IPS-11a (cell line): ENCODE data around the gene CRYBG1.
A peak's percentile ranks its signal among the peaks of the same experiment; 100 is the strongest.

Experiments
- H3K4me3 ChIP-seq: one replicate; pipeline ENCODE4 v1.5.1; 2013; ENCODE audit warnings: low read depth, low read length, control low read depth

CRYBG1 gene

DNA sequence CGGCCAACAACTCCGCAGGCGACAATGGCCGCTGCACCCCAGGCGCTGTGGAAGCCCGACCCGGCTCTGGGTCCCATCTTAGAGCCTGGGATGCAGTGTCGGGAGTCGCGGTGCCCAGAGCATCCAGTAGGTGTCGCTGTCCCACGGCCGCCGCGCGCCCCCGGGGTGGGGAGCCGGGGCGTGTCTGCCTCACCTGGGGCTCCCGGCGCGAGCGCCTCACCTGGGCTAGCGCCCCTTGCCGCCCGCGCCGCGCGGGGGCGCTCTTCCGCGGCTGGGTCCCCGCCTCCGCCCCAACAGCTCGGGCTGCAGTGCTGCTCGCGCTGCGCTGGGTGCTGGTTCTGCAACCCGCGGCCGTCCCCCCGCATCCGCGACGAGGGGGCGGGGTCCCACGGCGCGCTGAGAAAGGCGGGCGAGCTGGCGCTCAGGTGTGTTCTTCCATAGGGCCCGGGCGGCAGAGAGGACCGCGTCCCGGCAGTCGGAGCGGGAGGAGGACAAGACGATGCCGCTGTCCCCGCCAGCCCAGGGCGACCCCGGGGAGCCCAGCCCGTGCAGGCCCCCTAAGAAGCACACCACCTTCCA, at the start of gene CRYBG1:
TSS of gene CRYBG1 (plus strand) at position 308 of the 579 bp plus-strand sequence. CDS start at position 500, 192 bp downstream.
- peak within 1 kb of the TSS; percentile 68 for H3K4me3 ChIP-seq

- H3K4me3 ChIP-seq: no peak overlapping the region
Measured at GRCh38 chr6:106315765-106316374, 44.6 kb upstream of the CRYBG1 start.

GRCh38 chr6:106316375-106316766, 44.1 kb upstream of the CRYBG1 start:
- no peak overlapping the region for H3K4me3 ChIP-seq

GRCh38 chr6:106318061-106318460, 42.5 kb upstream of the CRYBG1 start:
- H3K4me3 ChIP-seq: no peak overlapping the region

DNA sequence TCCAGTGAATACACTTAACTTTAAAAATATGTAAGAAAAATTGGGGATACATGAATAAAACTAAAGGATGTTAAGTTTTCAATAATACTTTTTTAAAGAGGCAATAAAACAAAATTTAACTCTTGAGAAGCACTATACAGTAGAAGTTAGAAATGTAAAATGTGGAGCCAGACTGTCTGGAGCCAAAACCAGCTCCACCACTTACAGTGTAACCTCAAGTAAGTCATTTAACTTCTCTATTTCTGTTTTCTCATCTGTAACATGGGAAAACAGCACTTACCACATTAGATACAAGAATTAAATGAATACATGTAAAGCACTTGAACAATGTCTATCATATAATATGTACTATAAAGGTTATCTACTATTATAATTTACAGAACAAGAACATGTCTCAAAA, 41.7 kb upstream of the CRYBG1 start:
- no peak overlapping the region for H3K4me3 ChIP-seq

GRCh38 chr6:106321940-106322339, 38.6 kb upstream of the CRYBG1 start:
- H3K4me3 ChIP-seq: no peak overlapping the region

- peak overlapping the region; percentile 93 for H3K4me3 ChIP-seq
Measured at GRCh38 chr6:106324726-106325335, 35.7 kb upstream of the CRYBG1 start.

- H3K4me3 ChIP-seq: peak within 1 kb of the TSS; percentile 93
Measured at GRCh38 chr6:106325336-106326178, 35.0 kb upstream of the CRYBG1 start, which contains the start of gene ATG5. Gene ATG5, minus strand, starts transcription at chr6:106325760. Its CDS starts 9,552 bp downstream, at chr6:106316208.

GRCh38 chr6:106334646-106335448, 25.7 kb upstream of the CRYBG1 start:
- H3K4me3 ChIP-seq: no peak overlapping the region

GRCh38 chr6:106339334-106340029, 21.0 kb upstream of the CRYBG1 start:
- no peak overlapping the region for H3K4me3 ChIP-seq

DNA sequence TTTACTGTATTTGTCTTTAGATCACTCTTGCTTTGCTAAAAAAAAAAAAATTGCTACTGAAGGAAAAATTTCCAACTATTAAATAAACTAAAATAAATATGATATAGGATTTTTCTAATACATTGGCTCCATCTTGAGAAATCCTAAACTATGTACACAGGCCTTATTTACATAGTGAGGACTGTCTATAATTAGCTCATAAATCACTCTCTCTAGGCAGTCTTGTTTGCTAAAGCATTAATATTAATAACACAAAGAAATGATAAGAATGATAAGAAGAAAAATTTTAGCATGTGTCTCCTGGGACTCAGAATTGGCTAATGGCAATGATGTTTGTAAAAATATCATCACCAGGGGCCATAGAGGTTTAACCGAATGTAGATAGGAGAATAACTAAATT, 13.3 kb upstream of the CRYBG1 start:
- no peak overlapping the region for H3K4me3 ChIP-seq

DNA sequence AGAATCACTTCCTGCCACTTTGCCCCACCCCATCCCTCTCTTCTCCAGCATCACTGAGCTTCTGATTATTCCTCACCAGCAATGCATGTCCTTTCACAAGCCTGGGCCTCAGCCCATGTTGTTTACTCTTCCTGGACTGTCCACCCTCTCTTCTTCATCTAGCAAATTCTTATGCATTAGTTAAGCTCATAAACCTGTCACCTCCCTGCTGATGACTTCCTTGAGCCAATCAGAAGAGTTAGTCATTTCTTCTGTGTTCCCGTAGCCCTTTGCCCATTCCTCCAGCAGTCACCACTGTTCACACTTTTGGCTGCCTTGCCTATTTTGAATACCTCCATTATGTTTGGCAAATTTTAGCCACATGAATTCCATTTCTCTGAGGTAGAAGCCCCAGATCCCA, 4.1 kb upstream of the CRYBG1 start:
- H3K4me3 ChIP-seq: no peak overlapping the region

DNA sequence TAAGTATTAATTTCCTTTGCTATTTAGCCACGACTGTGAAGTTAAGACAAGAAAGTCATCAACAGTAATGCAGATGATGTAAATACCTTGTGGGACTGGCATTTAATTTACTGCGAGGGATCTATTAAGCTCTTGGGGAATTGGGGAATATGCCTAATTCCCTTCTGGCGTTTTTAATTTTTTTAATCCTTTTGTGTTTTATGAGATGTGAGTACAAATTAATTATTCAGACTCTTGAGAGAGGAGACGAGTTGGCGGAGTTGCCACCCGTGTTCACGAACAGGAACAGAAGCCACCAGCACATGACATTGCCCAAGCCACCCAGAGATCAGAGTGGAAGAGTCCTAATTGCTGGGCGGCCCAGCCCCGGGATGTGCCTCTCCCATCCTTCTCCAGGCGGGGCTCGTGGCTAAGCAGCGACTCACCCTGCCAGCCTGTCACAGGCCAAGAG, 533 bp upstream of the CRYBG1 start:
- H3K4me3 ChIP-seq: peak overlapping the region; percentile 39

DNA sequence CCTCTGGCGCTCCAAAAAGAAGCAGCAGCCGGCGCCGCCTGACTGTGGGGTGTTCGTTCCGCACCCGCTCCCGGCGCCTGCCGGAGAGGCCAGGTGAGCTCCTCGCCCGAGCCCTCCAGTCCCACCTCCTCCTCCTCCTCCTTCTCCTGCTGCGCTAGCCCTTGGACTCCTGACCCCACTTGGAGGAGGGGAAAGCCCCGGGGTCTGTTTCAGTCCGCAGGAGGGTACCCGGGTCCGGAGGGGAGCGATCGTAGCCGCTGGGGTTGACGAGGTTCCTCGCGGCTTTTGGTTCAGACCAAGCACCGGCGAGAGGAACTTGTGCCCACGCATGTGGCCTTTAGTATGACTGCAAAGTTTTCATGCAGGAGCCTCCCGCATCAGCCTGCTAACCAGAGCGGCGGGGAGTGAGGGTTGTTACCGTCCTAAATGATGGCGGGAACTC, 493 bp downstream of the CRYBG1 start:
- peak overlapping the region; percentile 68 for H3K4me3 ChIP-seq

DNA sequence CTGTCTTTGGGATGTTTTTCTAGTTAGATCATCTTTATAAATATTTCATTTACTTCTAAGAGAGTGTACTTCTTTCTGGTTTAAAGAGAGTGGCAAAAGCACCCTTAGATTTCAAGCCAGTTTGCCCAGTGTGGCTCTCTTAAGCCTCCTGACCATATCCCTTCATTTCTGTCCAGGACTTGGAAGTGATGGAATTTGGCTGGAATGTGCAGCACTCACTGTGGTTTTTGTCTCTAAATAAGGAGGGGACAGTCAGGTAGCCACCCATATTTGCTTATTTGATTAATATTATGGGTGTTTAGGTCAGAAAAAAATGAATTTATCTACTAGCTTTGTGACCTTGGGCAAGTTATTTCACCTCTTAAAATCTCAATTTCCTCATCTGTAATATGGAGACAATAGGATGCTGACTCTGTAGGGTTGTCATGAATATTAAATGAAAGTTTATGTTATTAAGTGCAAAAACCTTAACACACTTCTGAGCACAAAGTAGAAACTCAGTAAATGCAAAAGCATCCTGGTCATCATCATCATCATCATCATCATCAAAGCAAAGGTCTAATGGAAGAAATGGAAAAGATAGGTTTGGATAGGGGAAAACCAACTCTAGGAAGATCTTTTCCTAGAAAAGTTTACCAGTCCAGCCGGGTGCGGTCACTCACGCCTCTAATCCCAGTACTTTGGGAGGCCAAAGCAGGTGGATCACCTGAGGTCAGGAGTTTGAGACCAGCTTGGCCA, 3.1 kb downstream of the CRYBG1 start:
- H3K4me3 ChIP-seq: no peak overlapping the region

DNA sequence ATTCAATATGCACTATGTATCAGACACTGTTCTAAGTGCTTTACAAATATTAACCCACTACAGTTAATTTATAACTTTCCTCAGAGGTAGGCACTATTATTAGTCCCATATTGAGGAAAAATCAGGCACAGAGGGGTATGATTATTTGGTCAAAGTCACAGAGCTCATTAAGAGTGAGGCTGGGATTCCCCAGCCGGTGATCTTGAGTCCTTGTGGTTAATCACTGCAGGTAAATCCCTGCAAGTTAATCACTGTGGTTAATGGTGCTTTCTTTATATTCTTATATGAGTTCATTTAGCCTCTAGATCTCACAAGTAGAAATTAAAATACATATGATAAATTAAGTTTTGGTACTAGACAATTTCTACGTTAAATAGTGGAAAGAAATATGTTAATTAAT, 9.2 kb downstream of the CRYBG1 start:
- H3K4me3 ChIP-seq: no peak overlapping the region

DNA sequence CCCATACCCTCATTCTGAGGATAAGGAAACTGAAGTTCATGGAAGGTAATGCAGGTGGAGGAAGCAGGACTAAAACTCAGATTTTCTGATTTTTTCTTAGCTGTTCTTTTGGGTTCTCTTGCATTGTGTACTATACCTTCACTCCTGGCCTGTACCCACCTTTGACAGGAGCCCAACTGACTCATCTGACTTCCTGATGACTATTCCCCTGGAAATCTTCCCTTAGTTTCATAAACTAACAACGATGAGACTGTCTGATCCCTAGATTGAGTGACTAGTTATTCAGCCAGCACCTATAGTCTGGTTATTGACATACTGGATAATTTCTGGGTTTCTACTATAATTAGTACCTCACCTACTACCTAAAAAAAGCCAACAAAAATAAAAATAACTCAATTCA, 10.1 kb downstream of the CRYBG1 start:
- no peak overlapping the region for H3K4me3 ChIP-seq

DNA sequence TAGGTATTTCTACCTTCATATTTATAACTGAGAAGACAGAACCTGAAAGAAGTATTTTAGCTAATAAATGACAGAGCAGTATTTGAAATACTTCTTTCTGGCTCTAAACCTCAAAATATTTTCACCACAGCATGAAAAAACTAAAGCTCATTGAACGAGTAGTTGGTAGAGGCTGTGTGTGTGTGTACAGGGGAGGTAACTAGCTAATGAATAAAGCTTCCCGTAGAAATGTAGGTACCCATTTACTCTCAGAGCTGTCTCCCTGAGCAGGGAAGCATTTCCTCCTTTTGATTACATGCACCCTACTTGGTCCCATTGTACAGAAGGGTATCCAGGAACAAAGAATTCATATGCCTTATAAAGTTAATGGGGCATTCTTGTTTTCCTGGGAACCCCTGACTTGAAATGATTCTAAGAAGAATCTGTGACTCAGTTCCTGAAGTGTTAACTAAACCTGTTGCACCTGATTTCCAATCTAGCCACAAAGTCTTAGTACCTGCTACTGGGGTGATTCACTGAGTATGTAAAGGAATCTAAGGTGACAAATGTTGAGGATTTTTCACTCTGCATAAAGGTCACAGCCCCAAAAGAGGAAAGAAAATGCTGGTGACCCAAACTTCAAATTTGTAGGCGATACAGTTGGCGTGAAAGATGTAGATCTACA, 12.5 kb downstream of the CRYBG1 start:
- H3K4me3 ChIP-seq: no peak overlapping the region
